ENCODE results near the gene COPS6.

The COPS6 gene

GRCh38 chr7:100137851-100138760 is 49.3 kb downstream of the COPS6 start:
- Histone ChIP-seq H3K27me3 (ENCODE audit: insufficient read depth, low read length) (no peaks in the 10 kb centered on the region), H3K27ac (ENCODE audit: low read depth, low read length, poor library complexity, severe bottlenecking) (peak overlapping the region; percentile 8), H3F3A (ENCODE audit: insufficient read depth, low read length) (no peaks in the 10 kb centered on the region), H3K4me1 (ENCODE audit: insufficient read depth, low read length, severe bottlenecking) (peaks cover 16% of the 10 kb centered on the region), H3K4me3 (ENCODE audit: low read depth, low read length, poor library complexity, severe bottlenecking) (peak overlapping the region; percentile 7), H2AFZ (ENCODE audit: low read length) (no peak overlapping the region), H3K9ac (ENCODE audit: low read length) (no peak overlapping the region; the same call in 1 of the 2 replicates), H4K20me1 (ENCODE audit: insufficient read depth, low read length) (no peaks in the 10 kb centered on the region), H3K9me2 (ENCODE audit: low read depth, low read length) (no peaks in the 10 kb centered on the region), H3K79me2 (ENCODE audit: insufficient read depth, low read length) (no peaks in the 10 kb centered on the region), H3K4me2 (ENCODE audit: low read length) (peak overlapping the region; percentile 46), H3K9me3 (ENCODE audit: low read length) (no peaks in the 10 kb centered on the region), H3K36me3 (ENCODE audit: insufficient read depth, low read length) (no peaks in the 10 kb centered on the region)
- no peak for TF ChIP-seq CTCF (IDR thresholded peaks at IDR 0.05; ENCODE audit: low read length)
- no peak for TF ChIP-seq EZH2 (IDR thresholded peaks at IDR 0.05; ENCODE audit: borderline replicate concordance, low read length)

- H3K27me3 ChIP-seq (ENCODE audit: insufficient read depth, low read length): no peaks in the 10 kb centered on the region
- no peak overlapping the region for H3K4me2 ChIP-seq (ENCODE audit: low read length)
- H3K79me2 ChIP-seq (ENCODE audit: insufficient read depth, low read length): no peaks in the 10 kb centered on the region
- no peaks in the 10 kb centered on the region for H3K9me3 ChIP-seq (ENCODE audit: low read length)
- no peak overlapping the region for H3K27ac ChIP-seq (ENCODE audit: low read depth, low read length, poor library complexity, severe bottlenecking)
- no peak overlapping the region for H3K9ac ChIP-seq (ENCODE audit: low read length)
- H3K4me3 ChIP-seq (ENCODE audit: low read depth, low read length, poor library complexity, severe bottlenecking): no peak overlapping the region
- no peaks in the 10 kb centered on the region for H3K36me3 ChIP-seq (ENCODE audit: insufficient read depth, low read length)
- H3K9me2 ChIP-seq (ENCODE audit: low read depth, low read length): no peaks in the 10 kb centered on the region
- peaks cover 16% of the 10 kb centered on the region for H3K4me1 ChIP-seq (ENCODE audit: insufficient read depth, low read length, severe bottlenecking)
- H3F3A ChIP-seq (ENCODE audit: insufficient read depth, low read length): no peaks in the 10 kb centered on the region
- no peak for TF ChIP-seq CTCF (IDR thresholded peaks at IDR 0.05; ENCODE audit: low read length)
- no peak for TF ChIP-seq EZH2 (IDR thresholded peaks at IDR 0.05; ENCODE audit: borderline replicate concordance, low read length)
- no peaks in the 10 kb centered on the region for H4K20me1 ChIP-seq (ENCODE audit: insufficient read depth, low read length)
- H2AFZ ChIP-seq (ENCODE audit: low read length): no peak overlapping the region
These were observed 52.8 kb downstream of the COPS6 start for GRCh38 chr7:100141555-100141949.

All from OCI-LY1 (cell line).